Pancreas (tissue), 10 donors: ENCODE measurements around the gene CTSC. TPM values are rescaled to one million over a fixed set of nuclear protein-coding genes. Genes with fewer than 3 reads are reported as not detected.

ENCODE experiments used
- ATAC-seq, 4 donors: fragments of 200-7000 bp; cut with Tn5 transposase; one replicate each; pipeline versions ENCODE4 v1.8.0 to v1.9.1; 2020; ENCODE audit warnings: mild to moderate bottlenecking in 4 of 4, moderate library complexity in 4 of 4
- DNase-seq, 6 donors: peaks; one replicate each; pipeline ENCODE4 v3.0.0-alpha.2; 2020
- FAIRE-seq: peaks from 2 replicates; lab custom pipeline; 2012; peaks lifted over from hg19 to GRCh38; lab: Jason Lieb, UNC
- H3K27ac ChIP-seq, 4 donors: fragments of 200-600 bp; sonication (generic); 1 replicate in 3 of 4; 2 replicates in 1 of 4; pipeline versions ENCODE4 v1.5.0 to v1.8.0; 2020
- H3K27me3 ChIP-seq, 4 donors: fragments of 200-600 bp; one replicate each; pipeline ENCODE4 v1.8.0; 2021
- H3K36me3 ChIP-seq, 3 donors: fragments of 200-600 bp; sonication (generic) in 1 of 3; one replicate each; pipeline versions ENCODE4 v1.5.0 to v1.8.0; 2020 to 2021
- H3K4me1 ChIP-seq, 3 donors: fragments of 200-600 bp; one replicate each; pipeline ENCODE4 v1.8.0; 2021
- H3K4me3 ChIP-seq, 4 donors: fragments of 200-600 bp; sonication (generic) in 2 of 4; one replicate each; pipeline versions ENCODE4 v1.5.0 to v1.8.0; 2020 to 2021
- H3K9me3 ChIP-seq, 4 donors: fragments of 200-600 bp; one replicate each; pipeline ENCODE4 v1.8.0; 2021
- CTCF ChIP-seq, 4 donors: fragments of 200-600 bp; sonication (generic) in 3 of 4; IDR thresholded peaks; one replicate each; pipeline versions ENCODE4 v1.5.0 to v1.8.0; 2021; ENCODE audit warnings: antibody characterized with exemption in 4 of 4
- WGBS, 2 donors: extraction: QIAGEN DNeasy Blood & Tissue Kit; methylation state at CpG; one replicate each; pipeline ENCODE4 v1.1.7; 2013; 5-methylcytosine and 5-hydroxymethylcytosine counted together
- intact Hi-C, 3 donors: fragments of 100-400 bp; cut with DNase I; formaldehyde crosslinking; loops; one replicate each; pipeline versions ENCODE4 v1.11.1 to v1.14.2; 2022
- polyA plus RNA-seq, 2 donors: library from polyadenylated mRNA; stranded (reverse); fragments of 200-250 nt; gene quantifications; one replicate each; pipeline ENCODE4 v1.2.3, GENCODE V29; 2013
- total RNA-seq, 6 donors: library from RNA; stranded (reverse); fragmentation: NEBNext Ultra II Directional in 4 of 6; extraction: Animal tissue kit (Norgen Biotek cat#: 25700) in 4 of 6; gene quantifications; one replicate each; pipeline versions ENCODE4 v1.2.1 to v1.2.4, GENCODE V29; 2021 to 2023
- donor health status: healthy with polysubstance abuse.
- donor health status: DM: no; HTN: no; CAD: no; lungs with moderate emphysema.
- donor health status: DM: no; HTN: no; CAD: no.
- donor health status: control.
- donor health status: control.
- donor health status: Bipolar disorder and iron deficiency.
- donor health status: DM: yes; HTN: yes; CAD: no.
- donor health status: DM: no; HTN: no; CAD: no.
- donor health status: DM: no; HTN: no; CAD: no.
- donor health status: DM: yes; HTN: yes; CAD: no.

CTSC gene
- total and polyA plus RNA-seq, 8 donors = 12.2 to 68.6 (median 22.2) TPM

- H3K27ac ChIP-seq = no peak overlapping the region
- TF ChIP-seq CTCF (IDR thresholded peaks at IDR 0.05) = no peak
- no peak overlapping the region for H3K4me3 ChIP-seq
- 96 to 98% methylated on average over 1 of the region's 1 CpG for WGBS, 2 donors
- no peaks in the 10 kb centered on the region for H3K27me3 ChIP-seq
- ATAC-seq (no peak), DNase-seq (no peak), FAIRE-seq (no peak)
- H3K36me3 ChIP-seq = no peaks in the 10 kb centered on the region
- H3K9me3 ChIP-seq = no peaks in the 10 kb centered on the region
- H3K4me1 ChIP-seq = no peaks in the 10 kb centered on the region
- intact Hi-C loops = no loop called here
Measured at GRCh38 chr11:88304352-88304751, 33.2 kb downstream of the CTSC start.

- Histone ChIP-seq H3K4me3 (no peak overlapping the region), H3K4me1 (peaks cover 0 to 3% (median 3%) of the 10 kb centered on the region in 3 donors), H3K27me3 (no peaks in the 10 kb centered on the region), H3K36me3 (no peaks in the 10 kb centered on the region), H3K27ac (no peak overlapping the region), H3K9me3 (no peaks in the 10 kb centered on the region)
- no peak for ATAC-seq
- WGBS, 2 donors = 82 to 90% methylated on average over 1 of the region's 1 CpG
- intact Hi-C loops = no loop called here
- TF ChIP-seq CTCF (IDR thresholded peaks at IDR 0.05) = no peak
- no peak for FAIRE-seq
- no peak for DNase-seq
Measured at GRCh38 chr11:88303037-88303436, 34.5 kb downstream of the CTSC start.

- 73 to 88% methylated on average over 9 of the region's 9 CpGs for WGBS, 2 donors
- TF ChIP-seq CTCF (IDR thresholded peaks at IDR 0.05) = no peak
- FAIRE-seq (no peak), DNase-seq (no peak), ATAC-seq (no peak)
- intact Hi-C loops = no loop called here
- Histone ChIP-seq H3K27me3 (no peaks in the 10 kb centered on the region), H3K36me3 (no peaks in the 10 kb centered on the region), H3K4me3 (no peak overlapping the region), H3K27ac (no peak overlapping the region), H3K4me1 (peaks cover 0 to 10% (median 6%) of the 10 kb centered on the region in 3 donors), H3K9me3 (no peaks in the 10 kb centered on the region)
Measured at GRCh38 chr11:88301488-88302140, 35.9 kb downstream of the CTSC start.

GRCh38 chr11:88300888-88301487 is 36.5 kb downstream of the CTSC start:
- H3K4me3 ChIP-seq = no peak overlapping the region
- DNase-seq (no peak), FAIRE-seq (no peak), ATAC-seq (no peak)
- H3K9me3 ChIP-seq = no peaks in the 10 kb centered on the region
- no peaks in the 10 kb centered on the region for H3K36me3 ChIP-seq
- intact Hi-C loops = no loop called here
- no peaks in the 10 kb centered on the region for H3K27me3 ChIP-seq
- WGBS, 2 donors = 87 to 89% methylated on average over 3 of the region's 3 CpGs
- no peak overlapping the region for H3K27ac ChIP-seq
- TF ChIP-seq CTCF (IDR thresholded peaks at IDR 0.05) = no peak
- H3K4me1 ChIP-seq = peaks cover 0 to 10% (median 6%) of the 10 kb centered on the region in 3 donors

- Histone ChIP-seq H3K4me1 (peaks cover 0 to 10% (median 6%) of the 10 kb centered on the region in 3 donors), H3K9me3 (no peaks in the 10 kb centered on the region), H3K27ac (no peak overlapping the region), H3K27me3 (no peaks in the 10 kb centered on the region), H3K4me3 (no peak overlapping the region), H3K36me3 (no peaks in the 10 kb centered on the region)
- FAIRE-seq (no peak), ATAC-seq (peak in 3 of 4 donors; percentile 20 to 40 (median 31)), DNase-seq (no peak)
- 50 to 52% methylated on average over 2 of the region's 2 CpGs for WGBS, 2 donors
- TF ChIP-seq CTCF (IDR thresholded peaks at IDR 0.05) = no peak
- intact Hi-C loops = no loop called here
Measured at GRCh38 chr11:88297863-88298262, 39.7 kb downstream of the CTSC start.
